Upper lobe of right lung (tissue), 1 donor: Measurements from ENCODE around the gene CMTM8. TPM values are rescaled to one million over a fixed set of nuclear protein-coding genes. Genes with fewer than 3 reads are reported as not detected.

Source experiments
- ATAC-seq: fragments of 200-7000 bp; cut with Tn5 transposase; one replicate; pipeline ENCODE4 v1.9.1; 2020; ENCODE audit warnings: mild to moderate bottlenecking, moderate library complexity
- DNase-seq: peaks from one replicate; pipeline ENCODE4 v3.0.0-alpha.2; 2020
- H3K27ac ChIP-seq: fragments of 200-600 bp; one replicate; pipeline ENCODE4 v1.8.0; 2022
- H3K27me3 ChIP-seq: fragments of 200-600 bp; one replicate; pipeline ENCODE4 v1.8.0; 2022; ENCODE audit warnings: mild to moderate bottlenecking
- H3K36me3 ChIP-seq: fragments of 200-600 bp; one replicate; pipeline ENCODE4 v1.8.0; 2022
- H3K4me1 ChIP-seq: fragments of 200-600 bp; one replicate; pipeline ENCODE4 v1.8.0; 2022
- H3K4me3 ChIP-seq: fragments of 200-600 bp; one replicate; pipeline ENCODE4 v1.8.0; 2022; ENCODE audit warnings: mild to moderate bottlenecking
- H3K9me3 ChIP-seq: fragments of 200-600 bp; one replicate; pipeline ENCODE4 v1.8.0; 2022
- intact Hi-C: fragments of 100-400 bp; cut with DNase I; formaldehyde crosslinking; loops from one replicate; pipeline ENCODE4 v1.11.0; 2022
- total RNA-seq: library from RNA; stranded (reverse); fragmentation: NEBNext Ultra II Directional; extraction: Animal tissue kit (Norgen Biotek cat#: 25700); gene quantifications from one replicate; pipeline ENCODE4 v1.2.1, GENCODE V29; 2021
- TF ChIP-seq, protein P1 (sequence below): fragments of 200-600 bp; IDR thresholded peaks from one replicate; pipeline ENCODE4 v1.8.0; 2022; ENCODE audit warnings: antibody characterized with exemption
- donor health status: DM: no; HTN: yes; CAD: no; lungs with severe emphysema.

CMTM8 gene
- total RNA-seq, 1 donor from 2014 or later: 24.9 TPM

- Histone ChIP-seq H3K36me3 (no peaks in the 10 kb centered on the region), H3K27ac (no peak overlapping the region), H3K27me3 (no peaks in the 10 kb centered on the region), H3K9me3 (no peaks in the 10 kb centered on the region), H3K4me3 (no peak overlapping the region), H3K4me1 (no peaks in the 10 kb centered on the region)
- TF ChIP-seq, protein P1, sequence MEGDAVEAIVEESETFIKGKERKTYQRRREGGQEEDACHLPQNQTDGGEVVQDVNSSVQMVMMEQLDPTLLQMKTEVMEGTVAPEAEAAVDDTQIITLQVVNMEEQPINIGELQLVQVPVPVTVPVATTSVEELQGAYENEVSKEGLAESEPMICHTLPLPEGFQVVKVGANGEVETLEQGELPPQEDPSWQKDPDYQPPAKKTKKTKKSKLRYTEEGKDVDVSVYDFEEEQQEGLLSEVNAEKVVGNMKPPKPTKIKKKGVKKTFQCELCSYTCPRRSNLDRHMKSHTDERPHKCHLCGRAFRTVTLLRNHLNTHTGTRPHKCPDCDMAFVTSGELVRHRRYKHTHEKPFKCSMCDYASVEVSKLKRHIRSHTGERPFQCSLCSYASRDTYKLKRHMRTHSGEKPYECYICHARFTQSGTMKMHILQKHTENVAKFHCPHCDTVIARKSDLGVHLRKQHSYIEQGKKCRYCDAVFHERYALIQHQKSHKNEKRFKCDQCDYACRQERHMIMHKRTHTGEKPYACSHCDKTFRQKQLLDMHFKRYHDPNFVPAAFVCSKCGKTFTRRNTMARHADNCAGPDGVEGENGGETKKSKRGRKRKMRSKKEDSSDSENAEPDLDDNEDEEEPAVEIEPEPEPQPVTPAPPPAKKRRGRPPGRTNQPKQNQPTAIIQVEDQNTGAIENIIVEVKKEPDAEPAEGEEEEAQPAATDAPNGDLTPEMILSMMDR: no peak
- no peak for DNase-seq
- intact Hi-C loops: no loop called here
- ATAC-seq: no peak
These were observed 77.8 kb downstream of the CMTM8 start for GRCh38 chr3:32316319-32316718.

DNA sequence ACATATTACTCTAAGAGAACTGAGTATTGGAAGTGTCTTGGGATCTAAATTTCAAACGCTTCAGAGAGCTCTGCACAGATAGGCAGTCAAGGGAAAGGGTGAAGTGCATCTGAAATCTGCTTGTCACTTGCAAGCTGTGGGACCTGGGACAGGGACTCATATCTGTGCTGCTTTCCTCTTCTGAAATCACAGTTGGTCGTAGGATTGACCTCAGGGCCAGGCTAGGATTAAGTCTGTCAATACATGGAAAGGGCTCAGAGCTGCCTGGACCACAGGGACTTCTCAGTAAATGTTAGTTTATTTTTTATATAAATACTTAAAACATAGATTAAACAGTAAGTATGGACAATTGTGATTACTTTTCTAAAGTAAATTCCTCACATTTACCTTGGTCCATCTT is 78.5 kb downstream of the CMTM8 start:
- Histone ChIP-seq H3K36me3 (no peaks in the 10 kb centered on the region), H3K4me3 (no peak overlapping the region), H3K4me1 (no peaks in the 10 kb centered on the region), H3K9me3 (no peaks in the 10 kb centered on the region), H3K27me3 (no peaks in the 10 kb centered on the region), H3K27ac (no peak overlapping the region)
- intact Hi-C loops: no loop called here
- TF ChIP-seq, protein P1: no peak
- DNase-seq: no peak
- no peak for ATAC-seq

- DNase-seq (no peak), ATAC-seq (no peak)
- Histone ChIP-seq H3K27ac (no peak overlapping the region), H3K36me3 (no peaks in the 10 kb centered on the region), H3K4me3 (no peak overlapping the region), H3K27me3 (no peaks in the 10 kb centered on the region), H3K9me3 (no peaks in the 10 kb centered on the region), H3K4me1 (no peaks in the 10 kb centered on the region)
- TF ChIP-seq, protein P1: no peak
- intact Hi-C loops: no loop called here
These were observed 81.1 kb downstream of the CMTM8 start for GRCh38 chr3:32319607-32320006.

DNA sequence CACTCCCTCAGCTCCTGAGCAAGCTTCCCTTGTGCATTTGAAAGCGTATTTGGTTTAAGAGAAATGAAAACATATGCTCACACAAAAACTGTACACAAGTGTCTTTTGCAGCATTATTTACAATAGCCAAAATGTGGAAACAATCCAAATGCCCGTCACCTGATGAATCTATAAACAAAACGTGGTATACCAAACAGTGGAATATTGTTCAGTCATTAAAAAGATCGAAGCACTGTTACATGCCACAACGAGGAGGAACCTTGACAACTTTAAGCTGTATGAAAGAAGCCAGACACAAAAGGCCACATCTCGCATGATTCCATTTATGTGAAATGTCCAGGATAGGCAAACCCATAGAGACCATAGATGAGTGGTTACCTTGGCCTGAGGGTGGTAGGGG is 81.6 kb downstream of the CMTM8 start:
- Histone ChIP-seq H3K9me3 (no peaks in the 10 kb centered on the region), H3K27me3 (no peaks in the 10 kb centered on the region), H3K27ac (no peak overlapping the region), H3K4me1 (no peaks in the 10 kb centered on the region), H3K4me3 (no peak overlapping the region), H3K36me3 (no peaks in the 10 kb centered on the region)
- TF ChIP-seq, protein P1: no peak
- intact Hi-C loops: no loop called here
- DNase-seq (no peak), ATAC-seq (no peak)

- TF ChIP-seq, protein P1: no peak
These were observed 82.8 kb downstream of the CMTM8 start for GRCh38 chr3:32321095-32321790.

GRCh38 chr3:32322311-32322710 is 83.8 kb downstream of the CMTM8 start:
- TF ChIP-seq, protein P1: no peak
- Histone ChIP-seq H3K36me3 (no peaks in the 10 kb centered on the region), H3K4me1 (no peaks in the 10 kb centered on the region), H3K27ac (no peak overlapping the region), H3K27me3 (no peaks in the 10 kb centered on the region), H3K4me3 (no peak overlapping the region), H3K9me3 (no peaks in the 10 kb centered on the region)
- DNase-seq (no peak), ATAC-seq (no peak)
- intact Hi-C loops: no loop called here

More at GRCh38 chr3:32321095-32321790, 82.8 kb downstream of the CMTM8 start:
- H3K36me3 ChIP-seq: no peaks in the 10 kb centered on the region
- no peak overlapping the region for H3K4me3 ChIP-seq
- no peaks in the 10 kb centered on the region for H3K9me3 ChIP-seq
- ATAC-seq (no peak), DNase-seq (no peak)
- H3K27me3 ChIP-seq: no peaks in the 10 kb centered on the region
- H3K27ac ChIP-seq: no peak overlapping the region
- H3K4me1 ChIP-seq: no peaks in the 10 kb centered on the region
- intact Hi-C loops: no loop called here
